Measurements from ENCODE around the gene MACROD2. TPM values are rescaled to one million over a fixed set of nuclear protein-coding genes. Genes with fewer than 3 reads are reported as not detected.

The MACROD2 gene
- total and polyA plus RNA-seq, 9 donors, result 3.7 to 25.5 (median 7.8) TPM

DNA sequence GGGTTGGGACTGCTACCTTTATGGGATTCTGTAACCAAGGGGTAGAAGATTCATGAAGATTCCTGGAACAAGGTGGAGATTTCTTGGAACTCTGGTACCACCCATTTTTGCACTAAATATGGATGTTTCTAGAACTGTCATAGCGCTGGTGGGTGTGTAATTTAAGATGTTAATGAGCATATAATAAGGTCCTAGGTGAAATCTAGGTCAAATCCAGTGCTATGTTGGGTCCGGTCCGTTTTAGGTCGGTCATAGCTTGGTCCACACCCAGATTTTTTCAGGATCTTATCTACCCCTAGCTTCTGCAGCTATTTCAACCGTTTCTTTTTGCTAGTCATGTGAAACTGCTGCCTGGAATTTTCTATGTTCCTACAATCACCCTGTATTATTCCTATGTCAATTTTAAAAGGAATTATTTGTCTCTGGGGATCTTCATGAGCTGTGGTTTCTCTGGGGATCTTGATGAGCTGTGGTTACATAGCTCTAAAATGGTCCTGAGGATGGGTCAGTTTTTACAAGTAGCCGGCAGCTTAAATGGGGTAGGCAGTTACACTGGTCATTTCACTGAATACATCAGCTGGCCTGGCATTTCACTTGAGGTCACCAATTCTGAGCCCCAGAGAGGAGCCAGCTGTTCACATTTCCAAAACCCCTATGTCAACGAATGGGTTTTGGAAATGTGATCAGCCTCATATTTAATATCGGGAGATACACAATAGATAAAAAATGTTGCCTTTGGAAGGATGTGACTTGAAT is 994.4 kb downstream of the MACROD2 start:
- Histone ChIP-seq H3K27me3 (no peaks in the 10 kb centered on the region), H3K4me1 (ENCODE audit: insufficient read depth) (peaks cover 5% of the 10 kb centered on the region), H3K27ac (no peak overlapping the region), H3K9me3 (no peaks in the 10 kb centered on the region), H3K36me3 (no peaks in the 10 kb centered on the region), H3K4me3 (no peak overlapping the region)
- intact Hi-C loops (cut with DNase I), result no loop called here
- 84 to 89% (median 87%) methylated on average over 8 of the region's 8 CpGs for WGBS, 3 donors
- DNase-seq, result no peak
- TF ChIP-seq POLR2A (IDR thresholded peaks at IDR 0.05), result no peak
- TF ChIP-seq, protein P1, sequence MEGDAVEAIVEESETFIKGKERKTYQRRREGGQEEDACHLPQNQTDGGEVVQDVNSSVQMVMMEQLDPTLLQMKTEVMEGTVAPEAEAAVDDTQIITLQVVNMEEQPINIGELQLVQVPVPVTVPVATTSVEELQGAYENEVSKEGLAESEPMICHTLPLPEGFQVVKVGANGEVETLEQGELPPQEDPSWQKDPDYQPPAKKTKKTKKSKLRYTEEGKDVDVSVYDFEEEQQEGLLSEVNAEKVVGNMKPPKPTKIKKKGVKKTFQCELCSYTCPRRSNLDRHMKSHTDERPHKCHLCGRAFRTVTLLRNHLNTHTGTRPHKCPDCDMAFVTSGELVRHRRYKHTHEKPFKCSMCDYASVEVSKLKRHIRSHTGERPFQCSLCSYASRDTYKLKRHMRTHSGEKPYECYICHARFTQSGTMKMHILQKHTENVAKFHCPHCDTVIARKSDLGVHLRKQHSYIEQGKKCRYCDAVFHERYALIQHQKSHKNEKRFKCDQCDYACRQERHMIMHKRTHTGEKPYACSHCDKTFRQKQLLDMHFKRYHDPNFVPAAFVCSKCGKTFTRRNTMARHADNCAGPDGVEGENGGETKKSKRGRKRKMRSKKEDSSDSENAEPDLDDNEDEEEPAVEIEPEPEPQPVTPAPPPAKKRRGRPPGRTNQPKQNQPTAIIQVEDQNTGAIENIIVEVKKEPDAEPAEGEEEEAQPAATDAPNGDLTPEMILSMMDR (IDR thresholded peaks at IDR 0.05), result no peak

DNA sequence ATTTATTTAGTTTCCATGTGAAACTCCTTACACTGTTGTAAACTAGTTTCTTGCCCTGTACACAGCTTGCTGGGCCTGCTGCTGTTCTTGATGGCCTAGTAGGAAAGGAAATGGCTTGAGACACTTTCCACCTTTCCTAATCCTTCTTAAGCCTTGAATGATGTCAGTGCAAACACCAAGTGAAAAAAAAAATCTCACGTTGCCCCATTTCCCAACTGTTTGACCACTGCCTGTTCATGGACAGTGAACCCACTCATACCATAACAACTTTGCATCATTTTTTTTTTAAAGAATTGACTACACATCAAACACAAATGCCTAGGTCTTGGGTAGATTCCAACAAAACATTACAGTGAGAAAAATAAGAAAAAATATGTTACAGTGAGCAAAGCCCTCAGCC is 995.7 kb downstream of the MACROD2 start:
- H3K36me3 ChIP-seq, result no peaks in the 10 kb centered on the region
- H3K27me3 ChIP-seq, result no peaks in the 10 kb centered on the region
- no peaks in the 10 kb centered on the region for H3K9me3 ChIP-seq
- no peak overlapping the region for H3K27ac ChIP-seq
- no peak for DNase-seq
- WGBS, 3 donors, result 77 to 84% (median 78%) methylated on average over 1 of the region's 1 CpG
- no peak overlapping the region for H3K4me3 ChIP-seq
- TF ChIP-seq EP300 (IDR thresholded peaks at IDR 0.05) (no peak), POLR2A (IDR thresholded peaks at IDR 0.05) (no peak)
- TF ChIP-seq, protein P1 (IDR thresholded peaks at IDR 0.05), result no peak
- H3K4me1 ChIP-seq (ENCODE audit: insufficient read depth), result peaks cover 1% of the 10 kb centered on the region
- intact Hi-C loops (cut with DNase I), result no loop called here

- no peaks in the 10 kb centered on the region for H3K27me3 ChIP-seq
- TF ChIP-seq EP300 (IDR thresholded peaks at IDR 0.05), result no peak
- TF ChIP-seq, protein P1 (IDR thresholded peaks at IDR 0.05), result no peak
- no peak for TF ChIP-seq POLR2A (IDR thresholded peaks at IDR 0.05)
- intact Hi-C loops (cut with DNase I), result no loop called here
- H3K27ac ChIP-seq, result no peak overlapping the region
- H3K9me3 ChIP-seq, result no peaks in the 10 kb centered on the region
- no peaks in the 10 kb centered on the region for H3K36me3 ChIP-seq
- DNase-seq, result no peak
- no peaks in the 10 kb centered on the region for H3K4me1 ChIP-seq (ENCODE audit: insufficient read depth)
- H3K4me3 ChIP-seq, result no peak overlapping the region
These were observed 996.8 kb downstream of the MACROD2 start for GRCh38 chr20:14992153-14992552.

DNA sequence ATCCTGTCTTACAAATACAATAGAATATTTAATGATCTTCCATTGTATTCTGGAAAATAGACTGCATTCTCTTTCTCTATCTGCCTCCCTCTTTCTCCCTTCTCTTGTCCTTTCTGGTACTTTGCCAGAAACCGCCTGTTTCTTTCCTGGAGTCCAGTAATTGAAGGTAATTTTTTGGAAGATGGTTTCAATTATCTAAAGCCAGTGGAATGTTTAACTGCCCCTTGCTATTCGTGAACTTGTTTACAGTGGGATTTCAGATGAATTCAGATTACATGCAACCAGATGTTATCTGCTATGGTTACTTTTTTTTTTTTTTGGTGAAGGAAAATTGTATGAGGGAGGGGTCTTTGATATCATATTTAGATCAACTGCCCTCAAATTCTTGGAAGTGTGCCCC is 997.6 kb downstream of the MACROD2 start:
- no peak for TF ChIP-seq EP300 (IDR thresholded peaks at IDR 0.05)
- TF ChIP-seq, protein P1 (IDR thresholded peaks at IDR 0.05), result no peak
- no peak for TF ChIP-seq POLR2A (IDR thresholded peaks at IDR 0.05)
- Histone ChIP-seq H3K27ac (no peak overlapping the region), H3K4me1 (ENCODE audit: insufficient read depth) (no peaks in the 10 kb centered on the region), H3K9me3 (peaks cover 0 to 2% of the 10 kb centered on the region in 2 donors), H3K4me3 (no peak overlapping the region), H3K36me3 (no peaks in the 10 kb centered on the region), H3K27me3 (no peaks in the 10 kb centered on the region)
- intact Hi-C loops (cut with DNase I), result no loop called here
- 52 to 61% (median 54%) methylated on average over 2 of the region's 2 CpGs for WGBS, 3 donors
- DNase-seq, result no peak

Data from ovary (tissue), 9 donors.